Panc1 (cell line): Measurements from ENCODE around the gene MYT1. TPM values are rescaled to one million over a fixed set of nuclear protein-coding genes. Genes with fewer than 3 reads are reported as not detected.

Experiments used
- ATAC-seq: fragments of 200-7000 bp; cut with Tn5 transposase; 2 replicates; pipeline ENCODE4 v1.9.1; 2020; ENCODE audit warnings: mild to moderate bottlenecking, moderate library complexity
- BruUV-seq: library from RNA; stranded (reverse); fragments of 400-500 nt; replicated peaks from 2 replicates; lab custom pipeline; 2021; lab: Mats Ljungman, UMichigan
- CTCF ChIA-PET: fragments of 300-600 bp; sonication (Branson Sonifier 250); formaldehyde crosslinking; loops from one replicate; lab custom pipeline; 2022; ENCODE audit warnings: antibody characterized with exemption; lab: Charles Lee
- POLR2A ChIA-PET: fragments of 300-600 bp; sonication (Branson Sonifier 250); formaldehyde crosslinking; loops from one replicate; lab custom pipeline; 2022; ENCODE audit warnings: antibody characterized with exemption; lab: Charles Lee
- DNase-seq: peaks from one replicate; pipeline ENCODE4 v3.0.0-alpha.2; 2010; ENCODE audit warnings: low read depth, low spot score
- H3K27ac ChIP-seq: 2 replicates; pipeline ENCODE4 v1.5.1; 2011; ENCODE audit warnings: mild to moderate bottlenecking, low read length, inconsistent platforms
- H3K27me3 ChIP-seq: fragments of 200-500 bp; sonication (Bioruptor generic); 2 replicates; pipeline ENCODE4 v1.6.0; 2014; ENCODE audit warnings: low read length, inconsistent platforms; ENCODE audit not compliant: control insufficient read depth, insufficient read depth
- H3K36me3 ChIP-seq: fragments of 200-500 bp; sonication (Bioruptor generic); 2 replicates; pipeline ENCODE4 v1.5.1; 2014; ENCODE audit warnings: inconsistent platforms, mild to moderate bottlenecking, low read length, moderate library complexity; ENCODE audit not compliant: control insufficient read depth, insufficient read depth
- H3K4me1 ChIP-seq: 2 replicates; pipeline ENCODE4 v1.5.1; 2011; ENCODE audit warnings: inconsistent platforms, mild to moderate bottlenecking, low read length, moderate library complexity; ENCODE audit not compliant: control insufficient read depth, insufficient read depth
- H3K4me3 ChIP-seq, 2 experiments: 2 replicates each; pipeline ENCODE4 v1.5.1; 2011 to 2012; ENCODE audit warnings: low read depth in 2 of 2, low read length in 2 of 2, mild to moderate bottlenecking in 2 of 2, inconsistent platforms in 1 of 2, moderate library complexity in 1 of 2
- H3K9me3 ChIP-seq: fragments of 200-500 bp; sonication (Bioruptor generic); 2 replicates; pipeline ENCODE4 v1.5.1; 2014; ENCODE audit warnings: low read depth, mild to moderate bottlenecking, inconsistent platforms, low read length, moderate library complexity; ENCODE audit not compliant: control insufficient read depth, insufficient read depth
- POLR2AphosphoS5 ChIP-seq: IDR thresholded peaks from 2 replicates; pipeline ENCODE4 v1.6.1; 2012; ENCODE audit warnings: mild to moderate bottlenecking, low read depth, low read length, moderate library complexity
- REST ChIP-seq, 2 experiments: IDR thresholded peaks; 2 replicates each; pipeline ENCODE4 v1.6.1; 2011 to 2012; ENCODE audit warnings: low read depth in 2 of 2, control low read depth in 1 of 2, low read length in 1 of 2, mild to moderate bottlenecking in 1 of 2, moderate library complexity in 1 of 2; ENCODE audit not compliant: insufficient read depth in 1 of 2
- SIN3A ChIP-seq: IDR thresholded peaks from 2 replicates; pipeline ENCODE4 v1.6.1; 2012; ENCODE audit warnings: low read depth, mild to moderate bottlenecking, low read length, moderate library complexity, borderline replicate concordance; ENCODE audit not compliant: insufficient read depth
- TCF7L2 ChIP-seq: IDR thresholded peaks from 2 replicates; pipeline ENCODE4 v1.6.1; 2011; ENCODE audit warnings: mild to moderate bottlenecking, low read depth, low read length, inconsistent platforms
- in situ Hi-C: cut with HindIII; loops from 2 replicates; pipeline ENCODE4 v1.10.0; 2016; ENCODE audit warnings: low sequenced_read_pairs, low pct_unique_long_range_greater_than_20kb
- intact Hi-C: fragments of 100-400 bp; cut with micrococcal nuclease; formaldehyde crosslinking; loops from one replicate; pipeline ENCODE4 v1.10.0; 2022; ENCODE audit not compliant: unreplicated experiment
- total RNA-seq: library from RNA; stranded (reverse); gene quantifications from one replicate; pipeline ENCODE4 v1.2.1, GENCODE V29; 2021; ENCODE audit not compliant: unreplicated experiment
- TF ChIP-seq, protein P1 (sequence below): fragments of 450-650 bp; IDR thresholded peaks from 2 replicates; pipeline ENCODE4 v1.5.1; 2017; ENCODE audit warnings: mild to moderate bottlenecking

MYT1 gene
- total RNA-seq, 1 experiment from 2014 or later, result 0.41 TPM

- H3K27ac ChIP-seq, result no peak overlapping the region
- H3K4me3 ChIP-seq, result no peak overlapping the region
- in situ Hi-C loops (no loop called here), intact Hi-C loops (no loop called here)
- POLR2A ChIA-PET, result no interaction called here
- H3K4me1 ChIP-seq, result no peaks in the 10 kb centered on the region
- TF ChIP-seq, protein P1, sequence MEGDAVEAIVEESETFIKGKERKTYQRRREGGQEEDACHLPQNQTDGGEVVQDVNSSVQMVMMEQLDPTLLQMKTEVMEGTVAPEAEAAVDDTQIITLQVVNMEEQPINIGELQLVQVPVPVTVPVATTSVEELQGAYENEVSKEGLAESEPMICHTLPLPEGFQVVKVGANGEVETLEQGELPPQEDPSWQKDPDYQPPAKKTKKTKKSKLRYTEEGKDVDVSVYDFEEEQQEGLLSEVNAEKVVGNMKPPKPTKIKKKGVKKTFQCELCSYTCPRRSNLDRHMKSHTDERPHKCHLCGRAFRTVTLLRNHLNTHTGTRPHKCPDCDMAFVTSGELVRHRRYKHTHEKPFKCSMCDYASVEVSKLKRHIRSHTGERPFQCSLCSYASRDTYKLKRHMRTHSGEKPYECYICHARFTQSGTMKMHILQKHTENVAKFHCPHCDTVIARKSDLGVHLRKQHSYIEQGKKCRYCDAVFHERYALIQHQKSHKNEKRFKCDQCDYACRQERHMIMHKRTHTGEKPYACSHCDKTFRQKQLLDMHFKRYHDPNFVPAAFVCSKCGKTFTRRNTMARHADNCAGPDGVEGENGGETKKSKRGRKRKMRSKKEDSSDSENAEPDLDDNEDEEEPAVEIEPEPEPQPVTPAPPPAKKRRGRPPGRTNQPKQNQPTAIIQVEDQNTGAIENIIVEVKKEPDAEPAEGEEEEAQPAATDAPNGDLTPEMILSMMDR, result no peak
- no peak for TF ChIP-seq TCF7L2
- no peak for TF ChIP-seq SIN3A
- no peak for TF ChIP-seq POLR2AphosphoS5
- TF ChIP-seq REST (IDR thresholded peaks at IDR 0.05; ENCODE audit: insufficient read depth in 1 of 2, low read depth in 2 of 2, low read length in 1 of 2), result no peak
- no TSS peak for BruUV-seq
- no peaks in the 10 kb centered on the region; the same call in 1 of the 2 replicates for H3K27me3 ChIP-seq
- no peaks in the 10 kb centered on the region for H3K36me3 ChIP-seq
- no peaks in the 10 kb centered on the region for H3K9me3 ChIP-seq
- CTCF ChIA-PET, result no interaction called here
- DNase-seq (no peak), ATAC-seq (no peak)
These were observed 19.1 kb downstream of the MYT1 start for GRCh38 chr20:64183313-64183712.

GRCh38 chr20:64184795-64185194 is 20.5 kb downstream of the MYT1 start:
- Histone ChIP-seq H3K9me3 (no peaks in the 10 kb centered on the region), H3K36me3 (no peaks in the 10 kb centered on the region), H3K27me3 (no peaks in the 10 kb centered on the region; the same call in 1 of the 2 replicates), H3K4me1 (no peaks in the 10 kb centered on the region), H3K27ac (no peak overlapping the region), H3K4me3 (no peak overlapping the region)
- POLR2A ChIA-PET, result no interaction called here
- no peak for ATAC-seq
- TF ChIP-seq TCF7L2, result no peak
- no peak for TF ChIP-seq POLR2AphosphoS5
- intact Hi-C loops (no loop called here), in situ Hi-C loops (no loop called here)
- no TSS peak for BruUV-seq
- CTCF ChIA-PET, result no interaction called here
- no peak for DNase-seq

GRCh38 chr20:64185276-64185900 is 21.1 kb downstream of the MYT1 start:
- H3K4me1 ChIP-seq, result no peaks in the 10 kb centered on the region
- CTCF ChIA-PET, result no interaction called here
- in situ Hi-C loops, result no loop called here

More at GRCh38 chr20:64185276-64185900, 21.1 kb downstream of the MYT1 start:
- no peaks in the 10 kb centered on the region for H3K36me3 ChIP-seq
- DNase-seq (no peak), ATAC-seq (no peak)
- no peaks in the 10 kb centered on the region; the same call in 1 of the 2 replicates for H3K27me3 ChIP-seq
- intact Hi-C loops, result no loop called here
- TF ChIP-seq REST (IDR thresholded peaks at IDR 0.05; ENCODE audit: insufficient read depth in 1 of 2, low read depth in 2 of 2, low read length in 1 of 2) (no peak), TCF7L2 (no peak), SIN3A (no peak), POLR2AphosphoS5 (no peak)
- TF ChIP-seq, protein P1, result no peak
- H3K4me3 ChIP-seq, result no peak overlapping the region
- BruUV-seq, result no TSS peak
- POLR2A ChIA-PET, result no interaction called here
- no peak overlapping the region for H3K27ac ChIP-seq
- no peaks in the 10 kb centered on the region for H3K9me3 ChIP-seq
